Measurements from ENCODE around the gene MAP3K9.
"Not testable (repeated sequence)": the region's sequence is repeated elsewhere in the genome, so short reads cannot be mapped to it uniquely, and the experiment has no call there.

The MAP3K9 gene

GRCh38 chr14:70718383-70719118, 90.8 kb downstream of the MAP3K9 start:
- DNase-seq, result no peak

- no peak for DNase-seq
These were observed 92.4 kb downstream of the MAP3K9 start for GRCh38 chr14:70716958-70717357.

GRCh38 chr14:70716483-70716882, 92.8 kb downstream of the MAP3K9 start:
- DNase-seq, result no peak

GRCh38 chr14:70714055-70714550, 95.2 kb downstream of the MAP3K9 start:
- DNase-seq, result peak; percentile 48 to 57

GRCh38 chr14:70713511-70713916, 95.8 kb downstream of the MAP3K9 start:
- no peak for DNase-seq

- no peak for DNase-seq
These were observed 96.2 kb downstream of the MAP3K9 start for GRCh38 chr14:70713096-70713495.

GRCh38 chr14:70711451-70711850, 97.9 kb downstream of the MAP3K9 start:
- DNase-seq, result no peak

- no peak for DNase-seq
These were observed 99.5 kb downstream of the MAP3K9 start for GRCh38 chr14:70709726-70710382.

- no peak for DNase-seq
These were observed 100.4 kb downstream of the MAP3K9 start for GRCh38 chr14:70708717-70709570.

- no peak for DNase-seq
These were observed 101.9 kb downstream of the MAP3K9 start for GRCh38 chr14:70707138-70708038.

GRCh38 chr14:70706177-70706576, 103.1 kb downstream of the MAP3K9 start:
- no peak for DNase-seq

GRCh38 chr14:70704960-70705359, 104.4 kb downstream of the MAP3K9 start:
- DNase-seq, result no peak

GRCh38 chr14:70703621-70704168, 105.6 kb downstream of the MAP3K9 start:
- DNase-seq, result not testable (repeated sequence)

- DNase-seq, result no peak
These were observed 107.2 kb downstream of the MAP3K9 start for GRCh38 chr14:70702161-70702560.

- no peak for DNase-seq
These were observed 107.7 kb downstream of the MAP3K9 start for GRCh38 chr14:70701610-70702009.

GRCh38 chr14:70700955-70701585, 108.2 kb downstream of the MAP3K9 start:
- no peak for DNase-seq

GRCh38 chr14:70699646-70700045, 109.7 kb downstream of the MAP3K9 start:
- no peak for DNase-seq

GRCh38 chr14:70698288-70698687, 111.0 kb downstream of the MAP3K9 start:
- no peak for DNase-seq

GRCh38 chr14:70697701-70698100, 111.6 kb downstream of the MAP3K9 start:
- DNase-seq, result no peak

- DNase-seq, result no peak
These were observed 113.3 kb downstream of the MAP3K9 start for GRCh38 chr14:70696026-70696425.

GRCh38 chr14:70692210-70692609, 117.1 kb downstream of the MAP3K9 start:
- no peak for DNase-seq

Data from stimulated activated CD4-positive, alpha-beta T cell treated with anti-CD3 and anti-CD28 coated beads, Interleukin-2, amount 100 ng/mL, for 48 hours (primary cell).